COLO829 (cell line): Measurements from ENCODE around the gene ANKRA2.
A peak's percentile ranks its signal among the peaks of the same experiment; 100 is the strongest.
"Not testable (repeated sequence)": the region's sequence is repeated elsewhere in the genome, so short reads cannot be mapped to it uniquely, and the experiment has no call there.

Experiments
- DNase-seq: peaks from one replicate; pipeline ENCODE4 v3.0.0; 2012; ENCODE audit warnings: low spot score

The ANKRA2 gene

DNA sequence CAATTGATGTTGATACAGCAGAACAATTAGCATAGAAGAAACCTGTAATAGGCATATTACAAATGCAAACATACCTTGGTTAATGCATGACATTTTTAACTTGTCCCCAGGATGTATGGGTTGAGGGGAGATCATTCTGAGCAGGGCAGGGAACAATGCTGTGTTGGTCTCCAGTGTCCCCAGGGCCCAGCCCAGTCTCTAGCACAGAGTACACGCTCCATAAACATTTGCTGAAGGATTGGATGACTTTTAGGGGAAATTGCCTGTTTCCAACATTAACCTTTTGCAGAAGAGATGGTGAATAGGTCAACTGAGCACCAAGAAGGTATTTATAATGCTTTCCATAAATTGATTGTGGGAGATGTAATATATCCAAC, 20.0 kb downstream of the ANKRA2 start:
- DNase-seq, result no peak

DNA sequence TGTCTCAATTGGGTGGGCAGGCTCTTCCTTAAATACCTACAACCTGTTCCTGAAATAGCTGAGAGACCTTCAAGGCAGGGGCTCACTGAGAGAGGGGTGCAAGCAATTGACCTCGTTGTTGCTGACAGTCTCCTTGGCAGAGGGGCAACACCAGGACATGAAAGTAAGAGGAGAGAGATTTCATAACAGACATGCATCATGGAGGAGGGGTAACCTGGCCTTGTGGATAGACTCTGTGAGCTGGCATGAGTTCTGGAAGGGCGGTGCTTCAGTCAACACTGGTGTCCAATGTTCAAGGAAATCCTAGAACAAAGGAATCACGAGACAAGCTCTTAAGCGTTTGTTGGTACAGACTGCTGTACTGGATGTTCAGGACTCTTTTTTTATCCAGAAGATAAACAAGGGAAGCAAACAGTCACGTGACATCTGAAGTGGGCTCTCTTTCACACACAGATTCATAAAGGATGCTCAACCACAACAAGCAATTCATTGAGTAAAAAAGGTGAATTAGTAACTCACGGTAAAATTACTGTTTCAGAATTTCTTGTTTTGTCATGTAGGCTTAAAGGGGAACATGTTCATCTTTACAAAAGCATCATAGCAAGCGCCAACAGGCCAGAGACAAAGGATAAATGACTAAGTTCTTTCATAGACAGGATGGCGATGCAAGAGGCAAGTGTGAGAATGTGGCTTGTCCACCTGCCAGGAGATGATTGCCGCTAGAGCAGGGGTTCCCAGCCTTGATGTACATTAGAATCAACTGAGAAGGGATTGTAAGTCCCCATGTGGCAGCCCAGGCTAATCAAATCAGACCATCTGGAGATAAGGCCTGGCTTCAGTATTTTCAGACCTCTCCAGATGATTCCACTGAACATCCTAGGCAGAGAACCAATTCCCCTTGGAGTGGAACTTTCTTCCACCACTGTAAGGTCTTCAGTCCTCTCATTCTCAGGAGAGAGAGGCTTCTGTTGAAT, 20.7 kb downstream of the ANKRA2 start:
- DNase-seq, result peak; percentile 53

DNA sequence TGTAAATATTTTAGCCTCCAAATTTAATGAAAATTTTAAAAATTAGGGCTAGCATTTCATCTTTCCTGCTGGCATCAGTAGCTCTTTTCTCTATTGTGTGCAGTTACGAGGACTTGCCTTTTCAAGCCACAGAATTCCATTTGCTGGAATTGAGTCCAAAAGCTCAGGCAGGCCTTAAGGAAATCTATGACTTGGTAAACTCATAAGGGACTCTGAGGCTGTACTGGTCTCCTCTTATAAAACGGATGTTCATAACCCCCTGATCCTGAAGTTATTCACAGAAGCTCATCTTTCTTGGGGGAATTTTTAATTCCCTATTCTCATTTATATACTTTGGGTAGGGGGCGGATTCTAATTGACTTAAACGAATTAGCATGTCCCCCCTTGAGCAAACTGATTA, 23.4 kb downstream of the ANKRA2 start:
- DNase-seq, result no peak

DNA sequence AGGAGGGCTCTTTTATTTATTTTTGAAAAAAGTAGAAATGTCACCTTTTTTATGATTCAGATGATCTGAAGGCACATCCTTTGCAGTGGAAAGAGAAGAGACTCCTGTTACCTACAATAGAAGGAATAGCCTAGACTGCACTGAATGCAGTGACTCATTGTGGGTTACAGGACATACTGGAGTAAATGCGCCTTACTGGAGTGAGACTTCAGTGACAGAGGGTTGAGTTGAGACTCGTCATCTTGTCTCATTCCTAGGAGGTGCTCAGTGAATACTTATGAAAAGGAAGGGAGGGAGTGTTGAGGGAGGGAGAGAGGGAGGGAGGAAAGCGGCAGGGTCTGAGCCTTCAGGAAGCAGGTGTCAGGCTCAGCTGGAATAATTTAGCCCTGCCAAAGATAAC, 25.2 kb downstream of the ANKRA2 start:
- DNase-seq, result no peak

DNA sequence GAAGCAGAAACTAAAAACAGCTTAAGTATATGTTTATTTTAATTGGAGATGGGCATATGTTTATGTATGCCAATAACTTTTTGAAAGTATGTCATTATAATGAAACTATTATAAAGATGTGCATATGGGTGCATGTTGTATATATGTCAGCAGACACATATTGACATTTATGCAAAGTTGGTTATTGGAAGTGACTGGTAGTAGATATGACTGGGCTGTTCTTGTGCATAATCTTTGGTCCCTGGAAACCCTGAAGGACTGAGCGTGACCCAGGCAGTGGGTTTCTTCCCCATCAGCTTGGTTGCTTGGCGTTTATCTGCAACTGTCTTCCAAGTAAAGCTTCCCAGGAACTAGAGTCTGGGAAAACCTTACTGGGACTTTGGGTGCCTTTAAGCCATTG, 25.7 kb downstream of the ANKRA2 start:
- no peak for DNase-seq

DNA sequence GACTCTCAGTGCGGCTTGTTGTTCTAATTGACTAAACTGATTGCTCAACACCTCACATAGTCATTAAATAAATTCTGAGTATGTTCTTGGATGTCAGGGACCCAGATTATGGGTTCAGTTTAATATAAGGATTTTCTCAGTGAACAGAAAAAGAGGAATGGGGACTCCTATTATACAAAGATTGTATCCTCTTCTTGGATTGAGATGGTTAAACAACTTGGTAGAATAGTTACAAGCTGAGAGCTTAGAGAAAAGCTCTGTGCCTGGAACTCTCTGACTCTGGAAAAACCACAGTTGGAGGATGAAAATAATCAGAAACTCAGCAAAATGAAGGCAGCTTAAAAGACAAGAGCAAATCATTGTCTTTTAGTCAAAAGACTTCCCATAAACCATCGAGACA, 30.5 kb downstream of the ANKRA2 start:
- no peak for DNase-seq

DNA sequence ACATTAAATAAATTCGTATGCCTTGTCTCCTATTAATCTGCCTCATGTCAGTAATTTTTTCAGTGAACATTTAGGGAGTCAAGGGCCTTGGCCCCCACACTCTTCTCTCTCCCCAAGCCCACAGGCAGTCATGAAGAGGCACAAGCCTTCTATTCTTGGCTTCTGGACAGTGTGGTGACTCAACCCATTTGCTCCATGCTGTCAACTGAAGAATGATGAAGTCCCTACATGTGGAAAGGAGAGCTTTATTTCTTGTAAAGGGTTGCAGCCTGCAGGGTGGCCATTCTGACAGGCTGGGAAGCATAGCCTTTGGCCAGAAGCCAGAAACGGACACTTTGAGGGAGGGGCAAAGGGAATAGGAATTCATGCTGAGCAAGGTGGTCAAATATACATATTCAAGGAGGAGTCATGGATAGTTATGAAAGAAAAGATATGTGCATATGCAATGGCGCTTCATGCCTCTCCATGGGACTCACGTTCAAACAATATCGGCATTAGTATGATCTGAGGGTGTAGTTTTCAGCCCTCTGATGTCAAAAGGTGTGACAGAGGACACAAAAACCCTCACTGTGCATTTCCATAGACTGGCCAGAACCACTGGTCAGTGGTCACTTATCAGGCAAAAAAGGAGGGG, 31.3 kb downstream of the ANKRA2 start:
- no peak for DNase-seq

DNA sequence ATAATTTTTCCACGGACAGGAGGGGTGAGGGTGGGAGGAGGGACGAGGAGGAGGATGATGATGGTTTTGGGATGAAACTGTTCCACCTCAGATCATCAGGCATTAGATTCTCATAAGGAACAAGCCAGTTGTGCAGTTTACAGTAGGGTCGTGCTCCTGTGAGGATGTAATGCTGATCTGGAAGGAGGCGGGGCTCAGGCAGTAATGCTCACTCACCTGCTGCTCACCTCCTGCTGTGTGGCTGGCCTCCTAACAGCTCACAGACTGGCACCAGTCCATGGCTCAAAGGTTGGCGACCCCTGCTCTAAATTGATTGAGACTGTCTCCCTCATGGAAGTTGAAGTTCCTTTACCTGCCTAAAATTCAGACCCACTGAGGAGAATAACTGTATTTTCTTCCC, 33.2 kb downstream of the ANKRA2 start:
- DNase-seq, result no peak

DNA sequence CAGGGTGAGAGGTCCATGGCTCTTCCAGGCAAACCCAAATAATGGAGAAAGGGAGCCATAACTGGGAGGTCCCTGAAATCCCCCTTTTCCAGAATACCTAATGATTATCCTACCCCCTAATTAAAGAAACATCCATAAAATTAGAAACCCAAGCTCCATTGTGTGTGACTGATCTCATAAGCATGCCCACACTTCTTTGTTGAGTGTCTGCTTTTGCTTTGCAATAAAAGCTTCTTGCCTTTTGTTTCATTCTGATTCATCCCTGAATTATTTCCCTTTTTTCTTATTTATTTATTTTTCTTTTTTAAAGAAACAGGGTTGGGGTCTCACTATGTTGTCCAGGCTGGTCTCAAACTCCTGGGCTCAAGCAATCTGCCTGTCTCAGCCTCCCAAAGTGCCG, 34.1 kb downstream of the ANKRA2 start:
- DNase-seq, result no peak

DNA sequence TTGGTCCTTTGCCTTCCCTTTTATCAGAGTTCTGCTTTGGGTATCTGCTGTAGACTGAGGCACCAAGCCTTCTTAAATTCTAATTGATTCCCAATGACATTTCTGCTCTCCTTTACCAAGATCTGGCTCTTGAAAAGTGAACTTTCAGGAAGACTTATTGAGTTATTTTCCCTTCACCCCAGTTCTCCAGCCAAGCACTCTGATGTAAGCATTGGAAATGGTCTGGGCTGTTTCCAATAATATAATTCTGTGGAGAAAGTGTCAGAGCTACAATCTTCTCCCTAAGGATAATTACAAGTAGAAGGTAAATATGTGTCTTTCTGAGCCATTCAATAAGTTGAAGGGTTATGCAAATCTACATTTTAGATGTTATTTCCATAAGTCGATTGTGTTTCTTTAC, 36.4 kb downstream of the ANKRA2 start:
- DNase-seq, result no peak

DNA sequence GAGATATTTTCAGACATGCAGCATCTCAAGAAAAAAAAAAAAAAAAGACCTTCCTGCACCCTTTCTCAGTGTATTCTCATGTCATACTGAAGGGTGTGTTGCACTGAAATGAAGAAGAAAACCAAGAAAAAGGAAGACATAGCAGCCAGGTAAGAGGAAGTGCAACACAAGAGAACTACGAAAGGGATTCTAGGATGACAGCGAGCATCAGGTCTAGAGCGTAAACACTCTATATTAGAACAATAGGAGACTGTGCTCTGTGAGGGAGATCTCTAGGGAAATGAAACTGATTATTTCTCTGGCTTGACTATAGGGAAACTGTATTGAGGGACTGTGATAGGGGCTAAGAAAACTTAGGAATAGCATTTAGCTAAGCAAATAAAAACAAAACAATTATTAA, 37.2 kb downstream of the ANKRA2 start:
- peak; percentile 28 for DNase-seq

DNA sequence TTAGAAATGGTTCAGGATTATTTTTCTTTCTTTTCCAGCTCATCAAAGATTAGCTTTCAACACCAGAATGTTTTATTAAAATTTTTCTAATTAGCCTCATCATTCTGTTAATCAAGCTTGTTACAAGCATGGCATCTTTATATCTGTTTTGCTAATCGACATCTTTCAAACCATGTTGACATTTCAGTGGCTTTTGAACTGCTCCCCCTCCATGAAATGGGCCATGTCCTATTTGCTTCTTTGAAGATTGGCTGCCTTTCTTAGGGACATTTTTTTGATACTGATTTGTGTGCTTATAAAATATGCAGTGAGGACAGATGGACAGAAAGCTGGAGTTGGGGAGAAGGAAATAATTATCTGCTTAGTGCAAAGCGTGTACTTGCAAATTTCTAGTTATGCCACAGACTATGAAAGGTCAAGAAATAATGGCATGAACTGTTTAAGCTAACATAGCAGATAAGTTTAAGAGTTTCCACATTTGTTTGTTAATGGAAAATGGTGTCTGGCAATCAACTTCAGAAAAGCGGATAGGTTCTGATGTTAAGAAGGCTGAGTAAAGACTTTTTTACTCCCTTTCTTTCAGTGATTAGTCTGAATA, 39.7 kb downstream of the ANKRA2 start:
- no peak for DNase-seq

DNA sequence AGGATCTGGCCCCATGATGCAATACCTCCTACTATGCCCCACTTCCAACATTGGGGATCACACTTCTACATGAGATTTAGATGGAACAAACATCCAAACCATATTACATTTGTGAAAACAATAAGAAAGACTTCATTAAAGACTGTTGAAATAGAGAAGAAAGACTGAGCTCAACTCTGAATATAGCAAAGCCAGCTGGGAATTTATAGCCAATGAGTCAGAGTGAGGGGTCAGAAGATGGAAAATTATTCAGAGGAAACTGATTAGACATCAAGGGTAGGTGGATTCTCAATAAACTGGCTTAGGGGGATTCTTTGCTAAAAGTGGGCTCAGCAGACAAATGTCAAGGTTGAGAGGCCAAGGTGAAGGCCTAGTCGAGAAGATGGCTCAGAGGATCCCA, 41.6 kb downstream of the ANKRA2 start:
- no peak for DNase-seq

DNA sequence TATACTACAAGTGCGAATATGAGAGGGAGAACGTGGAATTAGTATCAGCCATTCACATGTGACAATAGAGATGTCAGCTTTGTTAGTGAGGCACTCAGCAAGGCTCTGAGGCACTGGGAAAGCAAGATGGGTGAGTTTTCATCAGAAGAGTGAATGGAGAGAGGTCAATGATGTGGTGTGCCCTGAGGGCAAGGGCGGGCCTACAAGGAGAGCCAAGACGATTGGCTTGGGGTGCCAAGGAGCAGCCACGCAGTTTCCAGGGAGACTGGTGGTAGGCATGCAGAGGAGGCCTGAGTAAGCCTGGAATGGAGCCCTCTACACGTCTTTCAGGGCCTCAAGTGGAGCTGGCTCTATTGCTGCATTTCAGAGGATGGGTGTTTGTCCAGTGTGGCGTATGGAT, 42.5 kb downstream of the ANKRA2 start:
- DNase-seq, result no peak

DNA sequence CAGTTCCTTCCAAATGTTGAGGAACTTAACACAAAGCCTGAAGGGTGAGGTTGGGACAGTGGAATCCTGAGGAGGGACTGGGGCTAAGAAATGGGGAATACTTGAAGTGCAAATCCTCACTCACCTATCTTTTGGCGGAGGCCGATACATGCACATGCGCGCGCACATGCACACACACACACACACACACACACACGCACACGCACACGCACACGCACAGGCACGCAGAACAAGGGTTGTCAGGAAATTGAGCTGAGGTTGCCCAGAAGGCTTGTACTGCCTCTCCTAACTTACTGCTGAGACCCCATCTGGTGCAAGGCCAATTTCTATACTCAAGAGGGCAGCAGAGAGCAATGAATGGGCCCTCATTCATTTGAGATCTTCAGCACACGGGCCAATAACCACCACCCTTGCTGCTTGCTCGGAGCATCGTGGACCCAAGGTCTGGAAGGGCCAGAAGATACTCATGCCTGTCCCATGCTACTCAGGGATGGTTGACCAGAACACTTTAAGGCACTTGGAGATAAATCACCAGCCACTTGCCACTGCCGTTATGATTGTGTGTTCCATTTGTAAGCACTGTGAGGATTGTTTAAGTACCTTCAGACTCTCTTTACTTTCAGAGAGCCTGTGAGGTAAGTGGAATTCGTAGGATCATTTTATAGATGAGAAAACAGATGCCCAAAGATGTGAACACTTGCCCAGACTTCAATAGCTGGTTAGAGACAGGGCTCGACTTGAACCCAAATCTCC, 45.7 kb downstream of the ANKRA2 start:
- DNase-seq, result peak; percentile 83

DNA sequence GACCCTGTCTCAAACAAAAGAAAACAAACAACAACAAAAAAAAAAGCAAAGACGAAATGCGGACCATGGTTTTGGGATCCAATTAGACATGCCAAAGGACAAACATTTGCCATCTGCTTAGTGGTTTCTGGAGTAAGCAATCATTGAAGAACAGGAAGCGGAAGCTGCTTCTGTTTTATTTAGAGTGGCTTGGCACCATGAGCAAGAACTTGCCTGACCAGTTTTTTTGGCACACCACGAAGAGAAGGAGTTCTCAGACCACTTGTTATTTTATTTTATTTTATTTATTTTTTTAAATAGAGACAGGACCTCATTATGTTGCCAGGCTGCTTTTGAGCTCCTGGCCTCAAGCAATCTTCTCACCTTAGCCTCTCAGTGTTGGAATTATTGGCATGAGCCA, 50.2 kb downstream of the ANKRA2 start:
- no peak for DNase-seq

DNA sequence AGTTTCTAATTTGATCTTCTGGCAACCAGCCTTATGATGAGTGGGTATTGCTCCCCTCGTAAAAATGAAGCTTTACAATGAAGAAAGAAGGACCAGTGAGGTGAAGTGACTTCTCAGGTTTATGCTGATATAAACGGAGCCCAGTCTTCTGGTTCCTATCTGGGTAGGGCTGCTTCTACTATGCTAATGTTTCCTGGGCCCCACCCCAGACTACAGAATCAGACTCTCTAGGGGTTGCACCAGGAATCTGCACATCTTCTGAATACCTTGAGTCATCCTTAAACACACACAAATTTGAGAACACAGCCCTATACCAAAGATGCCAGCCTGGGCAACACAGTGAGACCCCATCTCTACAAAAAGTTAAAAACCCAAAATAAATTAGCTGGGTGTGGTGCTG, 51.0 kb downstream of the ANKRA2 start:
- no peak for DNase-seq

DNA sequence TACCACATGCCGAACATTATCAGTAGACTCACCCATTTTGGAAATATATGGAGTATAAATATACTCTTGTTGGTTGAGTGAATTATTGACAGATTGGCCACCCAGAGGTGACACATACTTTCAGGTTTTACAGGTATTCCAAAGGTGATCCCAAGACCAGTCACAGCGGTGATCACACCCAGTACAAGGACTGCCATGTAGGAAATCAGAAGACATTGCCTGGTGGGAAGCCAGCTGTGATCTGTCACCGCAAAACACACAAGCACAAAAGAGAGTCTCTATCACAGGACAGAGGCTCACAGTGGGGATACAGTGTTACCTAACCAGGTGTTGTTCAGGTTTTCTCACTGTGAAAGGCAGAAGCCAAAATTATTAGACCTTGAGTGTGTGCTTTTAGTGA, 51.4 kb downstream of the ANKRA2 start:
- DNase-seq, result no peak

DNA sequence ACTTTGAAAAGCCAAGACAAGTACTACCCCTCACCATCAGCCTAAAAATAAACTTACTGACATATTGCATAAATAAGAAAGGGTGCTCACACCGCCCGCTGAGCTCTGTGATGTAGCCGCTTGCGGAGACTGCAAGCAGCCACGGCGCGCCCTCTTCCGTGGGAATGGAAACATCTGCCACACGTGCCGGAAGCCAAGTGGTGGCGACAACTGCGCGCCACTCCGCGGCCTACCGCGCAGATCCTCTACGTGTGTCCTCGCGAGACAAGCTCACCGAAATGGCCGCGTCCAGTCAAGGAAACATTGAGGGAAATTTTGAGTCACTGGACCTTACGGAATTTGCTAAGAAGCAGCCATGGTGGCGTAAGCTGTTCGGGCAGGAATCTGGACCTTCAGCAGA, 56.9 kb downstream of the ANKRA2 start:
- DNase-seq, result not testable (repeated sequence)

DNA sequence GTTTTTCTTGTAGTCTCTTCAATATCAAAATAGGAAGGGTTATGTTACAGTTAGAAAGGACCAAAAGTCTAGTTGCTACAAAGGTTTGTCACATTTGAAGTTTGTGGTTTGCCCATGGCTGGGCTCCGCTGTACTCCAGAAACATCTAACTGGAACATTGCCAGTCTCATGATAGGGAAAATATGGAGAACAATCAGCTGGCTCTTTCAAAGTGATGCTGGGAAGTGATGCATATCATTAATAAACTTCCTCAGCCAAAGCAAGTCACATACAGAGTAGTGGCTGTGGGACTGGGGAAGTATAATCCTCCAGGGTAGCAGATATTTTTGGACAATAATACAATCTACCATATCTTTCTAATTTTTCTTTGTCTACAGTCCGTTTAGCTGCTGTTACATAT, 58.4 kb downstream of the ANKRA2 start:
- no peak for DNase-seq

DNA sequence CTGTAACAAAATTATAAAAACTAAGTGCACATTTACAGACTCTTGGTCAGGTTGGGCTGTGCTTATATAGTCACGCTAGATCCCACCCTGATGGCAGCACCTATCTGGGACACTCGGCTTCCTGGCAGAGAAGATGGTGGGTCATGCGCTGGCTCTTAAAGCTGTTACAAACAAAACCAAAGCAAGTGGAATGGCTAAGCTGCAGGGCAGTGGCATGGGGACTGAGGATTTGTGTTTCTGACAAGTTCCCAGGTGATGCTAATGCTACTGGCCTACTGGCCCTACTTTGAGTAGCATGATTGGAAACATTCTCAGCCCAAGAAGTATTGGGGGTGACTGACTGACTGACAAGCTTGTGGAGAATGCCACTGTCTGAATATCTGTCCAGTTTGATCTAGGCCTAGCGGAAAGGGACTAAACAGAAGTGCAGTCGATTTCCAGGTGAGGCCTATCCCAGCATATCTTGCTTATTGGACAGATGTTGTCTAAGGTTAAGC, 58.9 kb downstream of the ANKRA2 start:
- no peak for DNase-seq
